ENCODE results near the gene IL5RA. TPM values are rescaled to one million over a fixed set of nuclear protein-coding genes. Genes with fewer than 3 reads are reported as not detected.

IL5RA gene
- total RNA-seq, 1 experiment from 2014 or later = not detected

- peaks cover 2% of the 10 kb centered on the region; the same call in 1 of the 2 replicates for H3K4me1 ChIP-seq (ENCODE audit: control insufficient read depth, insufficient read depth, low read length)
- in situ Hi-C loops (cut with HindIII; ENCODE audit: low pct_unique_long_range_greater_than_20kb, low sequenced_read_pairs) = no loop called here
- H3K27me3 ChIP-seq (ENCODE audit: control insufficient read depth, insufficient read depth, low read length) = no peaks in the 10 kb centered on the region
- no peak for DNase-seq (ENCODE audit: low read depth, low spot score)
- intact Hi-C loops (cut with micrococcal nuclease; ENCODE audit: unreplicated experiment) = no loop called here
- H3K27ac ChIP-seq (ENCODE audit: low read length) = no peak overlapping the region
- POLR2A ChIA-PET = interaction anchor here (0.6 kb wide), 1 partner anchor 11 kb away, joined by 3 read pairs; no protein-coding TSS in a partner anchor
- no peaks in the 10 kb centered on the region for H3K9me3 ChIP-seq (ENCODE audit: control insufficient read depth, insufficient read depth, low read depth, low read length)
- no peak for ATAC-seq
- BruUV-seq (replicated peaks) = no TSS peak
- CTCF ChIA-PET = no interaction called here
- no peak for TF ChIP-seq CTCF (IDR thresholded peaks at IDR 0.05)
- TF ChIP-seq SIN3A (IDR thresholded peaks at IDR 0.05; ENCODE audit: borderline replicate concordance, insufficient read depth, low read depth, low read length) = no peak
- TF ChIP-seq POLR2AphosphoS5 (IDR thresholded peaks at IDR 0.05; ENCODE audit: low read depth, low read length) = no peak
- peaks cover 12% of the 10 kb centered on the region for H3K36me3 ChIP-seq (ENCODE audit: control insufficient read depth, insufficient read depth, low read length)
- no peak overlapping the region for H3K4me3 ChIP-seq (ENCODE audit: low read depth in 2 of 2, low read length in 2 of 2)
Measured at GRCh38 chr3:3154879-3155610, 44.9 kb upstream of the IL5RA start.

GRCh38 chr3:3151513-3151912 lies 41.3 kb upstream of the IL5RA start:
- ATAC-seq = no peak
- Histone ChIP-seq H3K27ac (ENCODE audit: low read length) (no peak overlapping the region), H3K9me3 (ENCODE audit: control insufficient read depth, insufficient read depth, low read depth, low read length) (no peaks in the 10 kb centered on the region), H3K4me3 (ENCODE audit: low read depth in 2 of 2, low read length in 2 of 2) (no peak overlapping the region), H3K4me1 (ENCODE audit: control insufficient read depth, insufficient read depth, low read length) (peaks cover 2% of the 10 kb centered on the region; the same call in 1 of the 2 replicates), H3K36me3 (ENCODE audit: control insufficient read depth, insufficient read depth, low read length) (peaks cover 24% of the 10 kb centered on the region), H3K27me3 (ENCODE audit: control insufficient read depth, insufficient read depth, low read length) (no peaks in the 10 kb centered on the region)
- intact Hi-C loops (cut with micrococcal nuclease; ENCODE audit: unreplicated experiment) = no loop called here
- POLR2A ChIA-PET = no interaction called here
- TF ChIP-seq CTCF (IDR thresholded peaks at IDR 0.05) (no peak), REST (IDR thresholded peaks at IDR 0.05; ENCODE audit: insufficient read depth in 1 of 2, low read depth in 2 of 2, low read length in 1 of 2) (no peak), POLR2AphosphoS5 (IDR thresholded peaks at IDR 0.05; ENCODE audit: low read depth, low read length) (no peak), TCF7L2 (IDR thresholded peaks at IDR 0.05; ENCODE audit: low read depth, low read length) (no peak), SIN3A (IDR thresholded peaks at IDR 0.05; ENCODE audit: borderline replicate concordance, insufficient read depth, low read depth, low read length) (no peak)
- no peak for DNase-seq (ENCODE audit: low read depth, low spot score)
- CTCF ChIA-PET = no interaction called here
- BruUV-seq (replicated peaks) = no TSS peak
- in situ Hi-C loops (cut with HindIII; ENCODE audit: low pct_unique_long_range_greater_than_20kb, low sequenced_read_pairs) = no loop called here

All from Panc1 (cell line).